AG09309 (cell line): Measurements from ENCODE around the gene LRRC71.

Source experiments
- DNase-seq: peaks from one replicate; pipeline ENCODE4 v3.0.0-alpha.2; 2010; ENCODE audit warnings: low read depth
- H3K4me3 ChIP-seq: 2 replicates; pipeline ENCODE4 v1.5.1; 2011; ENCODE audit warnings: mild to moderate bottlenecking, low read depth, low read length, moderate library complexity; ENCODE audit not compliant: control insufficient read depth
- TF ChIP-seq, protein P1 (sequence below): IDR thresholded peaks from 2 replicates; pipeline ENCODE4 v1.5.1; 2011; ENCODE audit warnings: mild to moderate bottlenecking, low read depth, low read length, inconsistent platforms; ENCODE audit not compliant: insufficient read depth, control insufficient read depth; ENCODE audit errors: missing control alignments

The LRRC71 gene

DNA sequence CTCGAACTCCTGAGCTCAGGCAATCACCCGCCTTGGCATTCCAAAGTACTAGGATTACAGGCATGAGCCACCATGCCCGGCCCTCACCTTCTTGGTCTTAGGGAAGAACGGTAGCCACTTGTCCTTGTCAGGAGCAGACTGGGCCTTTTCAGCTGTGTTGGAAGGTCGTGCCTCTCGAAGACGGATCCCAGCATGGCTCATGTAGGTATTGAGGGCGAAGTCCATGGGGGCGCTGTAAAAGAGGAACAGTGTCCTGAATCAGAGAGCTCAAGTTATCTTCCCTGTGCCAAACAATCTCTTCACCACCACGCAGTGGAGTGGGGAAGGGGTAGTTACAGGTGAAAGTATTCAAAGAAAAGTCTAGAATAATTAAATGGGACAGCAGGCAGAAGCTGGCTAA, 35.9 kb downstream of the LRRC71 start:
- TF ChIP-seq, protein P1, sequence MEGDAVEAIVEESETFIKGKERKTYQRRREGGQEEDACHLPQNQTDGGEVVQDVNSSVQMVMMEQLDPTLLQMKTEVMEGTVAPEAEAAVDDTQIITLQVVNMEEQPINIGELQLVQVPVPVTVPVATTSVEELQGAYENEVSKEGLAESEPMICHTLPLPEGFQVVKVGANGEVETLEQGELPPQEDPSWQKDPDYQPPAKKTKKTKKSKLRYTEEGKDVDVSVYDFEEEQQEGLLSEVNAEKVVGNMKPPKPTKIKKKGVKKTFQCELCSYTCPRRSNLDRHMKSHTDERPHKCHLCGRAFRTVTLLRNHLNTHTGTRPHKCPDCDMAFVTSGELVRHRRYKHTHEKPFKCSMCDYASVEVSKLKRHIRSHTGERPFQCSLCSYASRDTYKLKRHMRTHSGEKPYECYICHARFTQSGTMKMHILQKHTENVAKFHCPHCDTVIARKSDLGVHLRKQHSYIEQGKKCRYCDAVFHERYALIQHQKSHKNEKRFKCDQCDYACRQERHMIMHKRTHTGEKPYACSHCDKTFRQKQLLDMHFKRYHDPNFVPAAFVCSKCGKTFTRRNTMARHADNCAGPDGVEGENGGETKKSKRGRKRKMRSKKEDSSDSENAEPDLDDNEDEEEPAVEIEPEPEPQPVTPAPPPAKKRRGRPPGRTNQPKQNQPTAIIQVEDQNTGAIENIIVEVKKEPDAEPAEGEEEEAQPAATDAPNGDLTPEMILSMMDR, result no peak

DNA sequence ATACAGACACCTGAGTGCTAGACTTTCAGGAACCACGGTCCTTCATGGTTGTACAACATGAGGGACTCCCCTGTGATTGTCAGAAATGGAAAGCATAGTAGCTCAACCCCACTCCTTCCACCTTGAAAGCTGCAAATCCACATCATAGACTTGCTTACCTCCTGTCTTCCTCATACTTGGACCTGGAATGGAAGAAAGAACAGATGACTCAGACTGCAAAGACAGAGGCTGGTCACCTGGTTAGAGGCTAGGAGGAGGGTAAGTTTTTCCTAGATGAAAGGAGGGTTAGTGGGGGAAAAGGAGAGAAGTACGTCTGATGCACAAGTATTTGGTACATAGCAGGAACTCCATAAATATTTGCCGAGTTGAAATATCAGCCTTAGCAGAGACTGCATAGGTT, 37.2 kb downstream of the LRRC71 start:
- H3K4me3 ChIP-seq, result no peak overlapping the region
- no peak for DNase-seq
- TF ChIP-seq, protein P1, result no peak

More for the DNA sequence above, 35.9 kb downstream of the LRRC71 start:
- no peak for DNase-seq
- no peak overlapping the region for H3K4me3 ChIP-seq

DNA sequence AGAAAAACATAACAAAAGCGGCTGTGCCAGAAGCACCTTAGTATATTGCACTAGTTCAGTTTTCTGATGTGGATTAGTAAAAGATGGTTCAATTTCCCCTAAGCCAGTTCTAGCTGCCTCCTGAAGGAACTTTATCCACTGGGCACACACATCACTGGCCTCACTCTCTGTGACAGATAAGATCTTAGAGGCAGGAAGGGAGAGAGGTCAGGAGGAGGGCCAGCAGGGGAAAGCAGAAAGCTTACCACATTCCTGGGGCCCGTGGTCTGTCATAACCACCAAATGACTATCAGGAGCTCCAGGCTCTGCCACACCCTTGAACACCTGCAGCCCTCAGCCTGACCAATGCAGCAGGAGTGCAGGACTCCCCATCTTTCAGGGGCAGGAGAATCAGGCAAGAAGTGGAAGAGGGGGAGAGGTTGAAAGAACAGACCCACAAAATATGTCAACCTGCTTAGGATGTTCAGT, 37.8 kb downstream of the LRRC71 start:
- TF ChIP-seq, protein P1, result no peak
- H3K4me3 ChIP-seq, result no peak overlapping the region
- no peak for DNase-seq

DNA sequence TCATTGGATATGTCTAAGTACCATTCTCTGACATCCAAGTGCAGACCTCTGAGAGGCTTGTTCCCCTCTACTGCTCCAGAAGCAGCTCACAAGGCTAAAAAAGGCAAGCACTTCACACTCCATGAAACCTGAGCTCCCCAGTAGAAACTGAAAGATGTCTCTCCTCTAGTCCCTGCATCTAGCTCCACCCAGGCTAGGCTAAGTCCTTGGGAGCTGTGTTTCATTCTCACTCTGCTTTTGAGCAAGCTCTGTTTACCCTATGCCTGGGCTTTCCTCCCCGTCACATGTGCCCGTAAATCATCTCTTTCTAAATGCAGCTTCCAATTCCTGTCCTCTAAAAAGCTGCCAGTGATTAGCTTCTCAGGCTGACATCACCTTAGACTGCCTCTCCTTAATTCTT, 39.0 kb downstream of the LRRC71 start:
- TF ChIP-seq, protein P1, result no peak
- no peak overlapping the region for H3K4me3 ChIP-seq
- peak; percentile 14 for DNase-seq

DNA sequence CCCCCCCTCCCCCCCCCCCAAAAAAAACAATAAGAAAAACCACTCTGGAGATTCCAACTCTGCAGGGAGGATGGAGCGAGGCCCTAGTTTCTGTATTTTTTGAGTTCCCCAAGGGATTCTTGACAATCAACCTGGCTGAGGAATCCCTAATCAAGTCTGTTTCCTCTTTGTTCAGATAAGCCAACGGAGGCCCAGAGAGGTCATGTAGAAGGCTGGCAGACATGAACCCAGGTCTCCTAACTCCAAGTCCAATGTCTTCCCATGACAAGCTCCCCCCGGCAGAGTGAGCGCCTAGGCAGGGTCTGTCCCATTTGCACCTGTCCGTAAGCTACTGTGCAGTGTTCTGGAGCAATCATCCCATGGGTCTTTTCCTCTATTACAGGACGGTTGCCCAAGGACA, 39.5 kb downstream of the LRRC71 start:
- TF ChIP-seq, protein P1, result no peak
- H3K4me3 ChIP-seq, result no peak overlapping the region

DNA sequence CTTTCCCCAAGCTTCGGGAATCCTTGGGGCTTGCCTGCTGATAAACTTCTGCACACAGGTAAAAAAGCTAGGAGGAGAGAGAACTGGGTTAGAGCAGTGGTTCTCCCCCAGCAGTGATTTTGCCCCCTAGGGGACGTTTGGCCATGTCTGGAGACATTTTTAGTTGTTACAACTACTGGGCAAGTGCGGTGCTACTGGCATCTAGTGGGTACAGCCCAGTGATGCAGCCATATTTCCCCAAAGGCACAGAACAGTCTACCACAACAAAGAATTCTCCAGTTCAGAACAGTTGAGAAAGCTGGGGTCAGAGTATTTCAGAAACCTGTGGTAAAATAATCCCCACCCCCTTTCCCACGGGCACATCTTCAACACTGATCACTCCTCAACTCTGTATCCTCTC, 41.3 kb downstream of the LRRC71 start:
- no peak overlapping the region for H3K4me3 ChIP-seq
- TF ChIP-seq, protein P1, result no peak
- no peak for DNase-seq

More for the DNA sequence above, 39.5 kb downstream of the LRRC71 start:
- no peak for DNase-seq

DNA sequence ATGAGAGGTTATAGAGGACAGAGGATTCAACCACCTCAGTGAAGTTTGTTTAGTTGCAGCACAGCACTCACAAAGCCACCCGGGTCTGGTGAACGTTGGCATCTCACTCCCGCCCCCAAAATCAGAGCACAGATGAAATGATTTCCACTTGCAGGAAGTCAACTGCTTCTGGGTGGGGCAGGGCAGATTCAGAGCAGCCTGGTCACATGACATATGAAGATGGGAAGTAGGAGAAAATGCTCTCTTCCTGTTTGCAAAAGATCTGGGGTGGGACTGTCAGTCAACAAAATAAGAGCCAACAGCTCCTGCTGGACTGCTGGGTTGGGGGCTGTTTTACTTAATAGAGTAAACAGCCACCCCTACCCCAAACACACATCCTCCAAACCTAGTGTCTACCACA, 43.2 kb downstream of the LRRC71 start:
- DNase-seq, result no peak
- no peak overlapping the region for H3K4me3 ChIP-seq
- TF ChIP-seq, protein P1, result no peak
